Embryonic facial prominence (tissue), 1 donor: ENCODE measurements around the gene EIF4A2.

Experiments
- DNase-seq: peaks from one replicate; pipeline ENCODE4 v3.0.0-alpha.2; 2016; ENCODE audit errors: extremely low spot score

EIF4A2 gene

DNA sequence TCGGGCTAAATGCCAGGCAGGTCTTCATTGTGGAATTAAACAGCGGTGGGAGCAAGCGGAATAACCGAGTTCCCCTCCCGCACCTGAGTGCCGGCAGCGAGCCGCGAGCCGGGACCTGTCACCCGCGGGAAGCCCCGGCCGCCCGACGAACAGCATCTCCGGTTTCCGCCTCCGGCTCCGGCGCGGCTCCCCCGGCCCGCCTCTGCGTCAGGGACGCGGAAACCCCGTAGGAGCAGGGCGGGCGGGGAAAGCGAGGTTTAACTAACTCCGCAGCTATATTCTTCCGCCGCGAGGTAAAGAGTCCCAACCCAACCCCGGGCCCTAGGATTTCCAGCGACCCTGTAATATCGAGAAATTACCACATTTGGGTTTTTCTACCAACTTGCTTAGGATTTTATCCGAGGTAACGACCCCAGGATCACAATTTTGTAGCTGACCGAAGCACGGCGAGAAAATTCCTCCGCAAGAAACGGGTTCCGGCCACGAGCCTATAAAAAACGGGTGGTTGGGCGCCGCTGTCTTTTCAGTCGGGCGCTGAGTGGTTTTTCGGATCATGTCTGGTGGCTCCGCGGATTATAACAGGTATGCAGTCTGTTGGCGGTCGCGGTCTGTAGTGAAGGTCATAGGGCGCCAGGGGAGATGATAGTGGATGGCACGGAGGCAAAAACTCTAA, at the start of gene EIF4A2:
TSS of gene EIF4A2 (plus strand) at position 520 of the 673 bp plus-strand sequence. CDS start at position 554, 34 bp downstream.
- peak; percentile 89 for DNase-seq

DNA sequence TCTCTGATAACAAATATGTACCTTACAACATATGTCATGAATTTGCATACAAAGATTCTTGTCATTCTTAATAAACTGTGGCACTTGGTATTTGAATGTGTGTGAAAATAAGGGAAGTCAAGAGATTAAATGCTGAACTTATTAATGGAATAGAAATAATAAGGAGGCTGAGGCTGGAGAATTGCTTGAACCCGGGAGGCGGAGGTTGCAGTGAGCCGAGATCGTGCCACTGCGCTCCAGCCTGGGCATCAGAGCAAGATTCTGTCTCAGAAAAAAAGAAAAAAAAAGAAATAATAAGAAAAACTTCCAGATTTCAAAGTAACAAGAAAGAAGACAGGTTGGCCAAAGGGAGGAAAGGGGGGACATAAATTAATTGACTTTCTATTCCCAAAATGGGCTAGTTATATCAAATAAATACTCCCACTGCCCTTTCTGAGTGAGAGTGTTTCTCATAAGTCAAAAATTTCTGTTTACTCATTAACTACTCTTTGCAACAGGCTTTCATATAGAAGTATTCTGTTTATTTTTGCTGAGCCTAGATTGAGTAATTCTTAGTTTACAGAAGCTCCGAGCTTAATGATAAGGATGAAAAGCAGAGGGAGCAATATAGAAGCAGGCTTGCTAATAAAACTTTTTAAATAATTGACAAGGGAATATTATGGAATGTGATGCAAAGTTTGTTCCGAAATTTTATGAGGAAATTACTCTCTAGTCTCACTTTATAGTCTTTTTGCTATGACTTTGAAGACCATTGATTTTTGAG, 40.6 kb upstream of the EIF4A2 start:
- DNase-seq = no peak

DNA sequence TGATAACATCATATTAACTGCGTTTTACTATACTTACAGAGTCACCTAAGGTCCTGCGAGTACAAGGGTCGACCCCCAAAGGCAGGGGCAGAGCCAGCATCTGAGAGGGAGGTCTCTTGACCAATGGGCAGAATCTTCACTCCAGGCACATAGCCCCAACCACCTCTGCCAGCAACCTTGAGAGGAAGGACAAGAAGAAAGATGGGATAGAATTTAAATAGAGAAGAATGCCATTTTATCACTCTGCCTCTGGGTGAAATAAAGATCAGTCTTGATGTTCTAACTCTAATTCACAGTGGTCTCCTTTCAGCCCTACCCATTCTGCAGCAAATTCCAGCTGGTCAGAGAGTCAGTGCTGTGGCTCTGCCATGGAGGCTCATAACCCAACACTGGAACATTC, 39.7 kb upstream of the EIF4A2 start:
- DNase-seq = no peak

DNA sequence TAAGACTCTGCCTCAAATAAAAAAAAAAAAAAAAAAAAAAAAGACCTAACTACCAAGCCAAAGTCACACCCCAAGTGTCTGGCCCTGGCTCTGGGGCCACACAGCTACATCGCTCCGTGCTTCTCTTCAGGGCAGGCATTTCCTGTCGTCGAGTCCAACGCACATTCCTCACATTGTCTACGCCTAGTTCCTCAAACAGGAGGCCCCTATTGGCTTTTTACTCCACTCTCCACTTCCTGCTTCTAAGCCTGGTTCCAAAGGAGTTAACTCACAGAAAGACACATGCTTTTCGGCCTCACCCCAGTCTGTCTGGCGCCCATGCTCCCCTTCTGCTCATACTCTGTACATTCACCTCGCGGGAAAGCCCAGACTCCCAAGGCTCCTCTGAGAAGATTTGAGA, 37.4 kb upstream of the EIF4A2 start:
- DNase-seq = peak; percentile 67

DNA sequence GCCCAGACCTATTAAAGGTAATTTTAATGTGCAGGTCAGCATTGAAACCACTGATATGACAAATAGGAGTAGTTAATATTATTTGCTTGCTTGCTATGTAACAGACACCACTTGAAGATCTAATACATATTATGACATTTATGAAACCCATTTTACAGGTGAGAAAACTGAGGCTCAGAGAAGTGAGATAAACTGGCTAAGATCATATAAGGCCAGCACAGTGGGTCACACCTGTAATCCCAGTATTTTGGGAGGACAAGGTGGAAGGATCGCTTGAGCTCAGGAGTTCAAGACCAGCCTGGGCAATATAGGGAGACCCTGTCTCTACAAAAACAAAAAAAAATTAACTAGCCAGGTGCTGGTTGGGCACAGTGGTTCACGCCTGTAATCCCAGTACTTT, 33.1 kb upstream of the EIF4A2 start:
- DNase-seq = no peak

DNA sequence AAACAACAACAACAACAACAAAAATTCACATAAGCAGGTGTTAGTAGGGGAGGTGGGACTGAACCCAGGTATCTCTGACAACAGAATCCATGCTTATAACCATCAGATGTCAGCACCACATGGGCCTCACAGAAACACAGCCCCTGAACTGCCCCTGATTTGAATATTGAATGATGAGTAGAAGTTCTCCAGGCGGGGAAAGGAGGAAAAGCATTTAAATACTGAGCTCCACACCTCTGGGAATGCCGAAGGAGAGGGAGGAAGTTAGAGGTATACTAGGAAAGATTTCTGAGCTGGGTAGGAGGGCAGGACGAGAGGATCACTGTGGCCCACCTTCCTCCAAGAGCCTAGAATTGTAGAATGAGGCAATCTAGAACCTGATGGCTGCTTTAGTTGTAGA, 31.9 kb upstream of the EIF4A2 start:
- no peak for DNase-seq

DNA sequence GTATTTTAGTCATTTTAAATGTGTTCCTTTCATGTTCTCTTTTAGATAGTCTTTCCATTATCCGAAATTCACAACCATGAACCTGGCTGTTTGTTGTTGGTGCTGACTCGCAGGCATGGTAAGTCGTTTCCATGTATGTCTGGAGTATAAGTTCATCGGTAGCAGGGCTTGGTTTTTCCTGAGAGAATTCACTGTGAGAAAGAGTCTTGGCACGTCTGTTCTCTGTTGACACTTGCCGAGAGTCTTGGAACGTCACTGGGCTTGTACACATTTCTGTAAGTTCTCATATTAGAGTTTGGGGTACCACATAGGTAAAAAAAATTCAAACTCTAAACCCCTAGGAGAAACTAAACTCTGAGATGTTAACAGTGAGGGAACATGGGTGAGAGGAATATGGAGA, 29.4 kb upstream of the EIF4A2 start:
- DNase-seq = no peak

DNA sequence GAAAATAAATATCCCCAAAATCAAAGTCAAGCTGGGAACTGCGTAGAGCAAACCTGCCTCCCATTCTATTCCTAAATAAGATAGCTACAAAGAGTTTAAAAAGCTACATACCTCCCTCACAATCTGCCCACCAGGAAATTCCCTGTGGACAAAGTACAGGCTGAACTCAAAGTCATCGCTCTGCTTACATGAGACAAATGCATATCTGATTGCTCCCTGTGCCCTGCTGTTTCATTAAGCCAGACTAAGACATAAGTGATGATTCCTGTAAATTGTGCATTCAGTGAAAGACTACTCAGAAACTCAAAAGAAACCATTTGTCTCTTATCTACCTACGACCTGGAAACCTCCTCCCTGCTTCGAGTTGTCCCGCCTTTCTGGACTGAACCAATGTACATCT, 28.5 kb upstream of the EIF4A2 start:
- no peak for DNase-seq

DNA sequence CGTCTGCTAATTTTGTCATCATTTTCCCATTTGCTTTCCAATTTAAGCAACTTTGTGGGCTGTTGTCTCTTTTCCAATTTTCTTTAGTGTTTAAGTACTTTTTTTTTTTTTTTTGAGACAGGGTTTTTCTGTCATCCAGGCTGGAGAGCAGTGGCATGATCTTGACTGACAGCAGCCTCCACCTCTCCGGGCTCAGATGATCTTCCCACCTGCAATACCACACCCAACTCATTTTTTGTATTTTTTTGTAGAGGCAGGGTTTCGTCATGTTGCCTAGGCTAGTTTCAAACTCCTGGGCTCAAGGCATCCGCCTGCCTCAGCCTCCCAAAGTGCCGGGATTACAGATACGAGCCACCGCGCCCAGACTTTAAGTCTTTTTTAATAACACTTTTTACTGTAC, 26.2 kb upstream of the EIF4A2 start:
- no peak for DNase-seq

DNA sequence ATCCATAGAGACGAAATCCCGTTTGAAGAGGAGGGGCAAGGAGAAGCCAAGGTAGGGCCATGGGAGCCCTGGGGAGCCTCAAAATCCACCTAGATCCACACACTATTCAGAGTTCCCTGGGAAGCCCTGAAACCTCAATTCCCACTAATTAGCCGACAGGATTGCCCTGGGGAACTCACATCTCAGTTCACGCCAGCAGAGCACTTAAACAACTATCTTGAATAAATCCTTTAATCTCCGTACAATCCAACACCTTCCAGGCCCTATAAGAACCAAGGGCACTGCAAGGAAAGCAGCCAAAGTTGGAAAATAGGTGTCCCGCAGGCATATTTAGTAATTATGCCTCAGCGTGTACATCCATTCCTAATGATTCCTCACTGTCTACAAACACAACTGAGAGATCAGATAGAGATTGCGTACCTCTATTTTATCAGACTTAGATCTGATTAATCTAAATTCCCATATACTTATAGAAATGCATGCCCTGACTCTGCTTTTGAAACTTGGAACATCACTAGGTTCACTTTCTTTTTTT, 25.6 kb upstream of the EIF4A2 start:
- no peak for DNase-seq

DNA sequence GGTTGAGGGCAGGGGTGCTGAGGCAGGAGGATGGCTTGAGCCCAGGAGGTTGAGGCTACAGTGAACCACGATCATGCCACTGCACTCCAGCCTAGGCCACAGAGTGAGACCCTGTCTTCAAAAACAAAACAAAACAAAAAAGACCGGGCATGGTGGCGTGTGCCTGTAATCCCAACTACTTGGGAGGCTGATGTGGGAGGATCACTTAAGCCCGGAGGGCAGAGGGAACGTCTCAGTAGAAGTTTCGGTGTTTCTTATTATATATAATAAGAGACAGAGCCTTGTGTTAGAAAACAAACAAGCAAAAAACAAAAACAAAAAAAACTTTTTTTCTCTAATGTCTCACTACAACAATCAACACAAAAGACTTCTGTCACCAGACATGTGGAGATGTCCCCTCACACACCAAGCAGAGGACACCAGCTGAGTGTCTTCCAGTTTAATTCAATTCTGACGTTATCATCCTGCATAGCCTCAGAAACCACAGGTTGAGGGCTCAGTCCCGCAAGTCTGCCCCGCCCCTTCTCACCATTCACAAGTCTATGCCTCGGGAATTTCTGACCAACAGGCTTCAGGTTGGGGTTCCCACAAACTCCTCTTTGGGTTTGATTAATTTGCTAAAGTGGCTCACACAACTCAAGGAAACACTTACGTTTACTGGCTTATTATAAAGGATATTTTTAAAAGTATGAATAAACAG, 24.0 kb upstream of the EIF4A2 start:
- no peak for DNase-seq

DNA sequence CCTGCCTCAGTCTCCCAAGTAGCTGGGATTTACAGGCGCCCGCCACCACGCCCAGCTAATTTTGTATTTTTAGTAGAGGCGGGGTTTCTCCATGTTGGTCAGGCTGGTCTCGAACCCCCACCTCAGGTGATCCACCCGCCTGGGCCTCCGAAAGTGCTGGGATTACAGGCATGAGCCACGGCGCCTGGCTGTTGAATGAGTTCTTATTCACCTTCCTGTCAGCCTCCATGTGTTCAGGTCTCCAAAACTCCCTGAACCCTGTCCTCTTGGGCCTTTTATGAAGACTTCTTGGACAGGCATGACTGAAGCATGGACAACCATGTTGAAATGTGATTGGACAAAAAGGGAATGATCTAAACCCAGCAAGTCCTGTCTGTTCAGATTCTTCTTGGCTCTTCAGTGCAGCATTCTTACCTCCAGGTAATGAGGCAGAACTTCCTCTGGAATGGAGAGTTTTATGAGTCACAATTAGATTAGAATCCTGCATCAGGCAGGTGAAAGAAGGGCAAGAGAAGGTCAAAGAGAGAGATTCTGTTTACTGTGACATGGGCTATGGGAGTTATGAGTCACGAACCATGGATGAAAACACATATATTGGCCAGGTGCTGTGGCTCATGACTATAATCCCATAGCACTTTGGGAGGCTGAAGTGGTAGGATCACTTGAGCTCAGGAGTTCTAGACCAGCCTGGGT, 23.1 kb upstream of the EIF4A2 start:
- no peak for DNase-seq

DNA sequence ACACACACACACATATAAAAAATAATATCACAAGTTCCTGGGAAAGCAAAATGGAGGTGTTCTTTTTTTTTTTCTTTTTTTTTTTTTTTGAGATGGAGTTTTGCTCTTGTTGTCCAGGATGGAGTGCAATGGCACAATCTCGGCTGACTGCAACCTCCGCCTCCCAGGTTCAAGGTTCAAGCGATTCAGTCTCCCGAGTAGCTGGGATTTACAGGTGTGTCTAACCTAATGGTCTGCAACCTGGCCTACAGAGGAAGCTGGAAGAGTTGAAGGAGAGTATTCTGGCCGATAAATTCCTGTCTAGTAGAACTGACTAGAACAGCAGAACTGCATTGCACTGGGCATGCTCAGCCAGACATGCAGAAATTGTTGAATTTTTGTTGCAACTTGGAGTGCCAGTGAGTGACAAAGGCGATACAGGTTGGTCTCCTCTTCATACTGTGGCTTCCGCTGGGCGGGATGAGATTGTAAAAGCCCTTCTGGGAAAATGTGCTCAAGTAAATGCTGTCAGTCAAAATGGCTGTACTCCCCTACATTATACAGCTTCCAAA, 22.4 kb upstream of the EIF4A2 start:
- DNase-seq = no peak

DNA sequence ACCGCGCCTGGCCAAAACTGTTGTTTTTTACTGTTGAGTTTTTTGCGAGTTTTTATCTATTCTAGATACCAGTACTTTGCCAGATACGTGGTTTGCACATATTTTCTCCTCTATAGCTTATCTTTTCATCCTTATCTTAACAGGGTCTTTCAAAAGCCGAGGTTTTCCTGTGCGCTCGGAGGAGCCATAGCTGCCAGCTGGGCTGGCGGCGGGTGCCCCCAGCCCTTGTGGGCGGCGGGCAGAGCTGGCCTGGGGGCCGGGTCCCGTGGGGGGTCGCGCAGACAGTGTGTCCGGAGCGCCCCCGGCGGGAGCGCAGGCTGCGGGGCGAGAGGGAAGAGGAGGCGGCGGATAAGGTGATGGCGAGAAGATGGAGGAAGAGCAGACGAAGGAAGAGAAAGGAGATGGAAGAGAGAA, 11.1 kb upstream of the EIF4A2 start:
- no peak for DNase-seq

DNA sequence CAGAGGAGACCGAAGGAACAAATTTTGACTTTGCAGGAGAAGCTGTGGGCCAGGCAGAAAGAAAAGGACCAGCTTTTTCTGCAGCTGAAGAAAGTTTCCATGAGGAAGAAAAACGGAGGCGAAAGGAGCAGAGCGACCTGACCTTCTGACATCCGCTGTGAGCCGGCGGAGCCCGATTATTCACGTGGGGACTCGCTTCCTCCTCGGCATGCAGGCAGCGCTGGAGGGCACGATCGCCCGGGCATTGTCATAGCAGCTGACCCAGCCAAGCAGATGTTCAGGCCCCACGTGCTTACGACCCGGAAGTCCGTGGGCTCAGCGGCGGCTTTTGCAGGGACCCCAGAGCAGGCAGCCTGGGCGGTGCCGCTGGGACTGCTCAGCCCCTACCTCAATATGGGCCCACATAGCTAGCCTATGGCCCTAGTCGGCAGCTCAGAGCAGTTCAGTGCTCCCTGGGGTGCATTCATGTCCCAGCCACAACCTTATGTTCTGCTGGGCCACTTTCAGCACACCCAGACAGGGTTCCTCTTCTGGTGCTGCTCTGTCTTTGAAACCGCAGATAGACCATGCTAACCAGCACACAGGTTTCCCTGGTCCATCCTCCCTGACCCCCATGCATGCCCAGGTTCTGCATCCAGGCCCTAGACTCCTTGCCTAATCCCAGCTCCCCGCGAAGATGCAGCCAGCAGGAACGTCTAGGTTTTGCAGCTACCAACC, 10.5 kb upstream of the EIF4A2 start:
- DNase-seq = no peak

DNA sequence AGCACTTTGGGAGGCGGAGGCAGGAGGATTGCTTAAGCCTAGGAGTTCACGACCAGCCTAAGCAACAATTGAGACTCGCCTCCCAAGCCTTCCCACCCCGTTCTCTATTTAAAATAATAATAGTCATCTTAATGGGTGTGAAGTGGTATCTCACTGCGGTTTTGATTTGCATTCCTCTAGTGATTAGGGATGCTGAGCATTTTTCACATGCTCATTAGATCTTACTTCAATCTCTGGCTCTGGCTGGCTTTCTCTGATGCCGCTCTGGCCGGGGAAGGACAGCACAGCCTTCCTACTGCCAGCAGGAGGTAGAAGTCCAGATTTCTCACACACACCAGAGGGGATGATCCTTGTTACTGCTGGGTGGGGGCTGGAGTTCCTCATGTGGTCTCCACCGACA, 7.4 kb upstream of the EIF4A2 start:
- no peak for DNase-seq

DNA sequence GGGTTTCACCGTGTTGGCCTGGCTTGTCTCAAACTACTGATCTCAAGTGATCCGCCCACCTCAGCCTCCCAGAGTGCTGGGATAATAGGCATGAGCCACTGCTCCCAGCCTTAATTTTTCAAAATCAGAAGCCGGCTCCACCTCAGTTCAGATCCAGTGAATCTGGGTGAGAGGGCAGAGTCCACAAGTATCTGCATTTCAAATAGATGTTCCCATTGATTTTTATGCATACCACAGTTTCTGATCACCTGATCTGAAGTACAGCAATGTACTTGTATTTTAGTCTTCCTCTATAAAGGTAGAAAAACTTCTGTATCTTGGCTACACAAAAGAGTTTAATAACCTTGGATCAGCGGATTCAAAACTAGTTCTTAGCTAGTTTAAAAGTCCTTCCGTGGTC, 4.2 kb upstream of the EIF4A2 start:
- DNase-seq = no peak

DNA sequence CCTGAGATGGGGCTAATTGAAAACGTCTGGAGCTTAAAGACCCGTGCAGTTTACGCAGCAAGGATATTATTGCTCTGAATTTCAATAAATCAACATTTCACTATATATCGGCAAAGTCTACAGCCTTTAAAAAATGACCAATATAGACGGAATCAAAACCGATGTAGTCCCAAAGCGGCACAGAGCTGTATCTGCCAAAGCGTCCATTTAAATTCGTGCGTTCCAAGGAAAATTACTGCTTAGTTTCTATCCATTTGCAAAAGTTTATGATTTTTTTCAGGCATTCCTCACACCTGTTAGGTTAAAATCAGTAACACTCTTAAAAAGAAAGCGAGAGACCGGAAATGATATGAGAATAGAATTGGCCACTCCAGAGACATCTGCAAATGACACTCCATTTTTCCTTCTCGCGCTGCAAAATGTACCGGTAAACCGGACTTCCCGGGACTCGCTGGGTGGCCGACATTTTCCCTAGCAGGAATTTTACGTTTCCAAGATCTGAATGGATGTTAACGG, 777 bp upstream of the EIF4A2 start:
- no peak for DNase-seq

DNA sequence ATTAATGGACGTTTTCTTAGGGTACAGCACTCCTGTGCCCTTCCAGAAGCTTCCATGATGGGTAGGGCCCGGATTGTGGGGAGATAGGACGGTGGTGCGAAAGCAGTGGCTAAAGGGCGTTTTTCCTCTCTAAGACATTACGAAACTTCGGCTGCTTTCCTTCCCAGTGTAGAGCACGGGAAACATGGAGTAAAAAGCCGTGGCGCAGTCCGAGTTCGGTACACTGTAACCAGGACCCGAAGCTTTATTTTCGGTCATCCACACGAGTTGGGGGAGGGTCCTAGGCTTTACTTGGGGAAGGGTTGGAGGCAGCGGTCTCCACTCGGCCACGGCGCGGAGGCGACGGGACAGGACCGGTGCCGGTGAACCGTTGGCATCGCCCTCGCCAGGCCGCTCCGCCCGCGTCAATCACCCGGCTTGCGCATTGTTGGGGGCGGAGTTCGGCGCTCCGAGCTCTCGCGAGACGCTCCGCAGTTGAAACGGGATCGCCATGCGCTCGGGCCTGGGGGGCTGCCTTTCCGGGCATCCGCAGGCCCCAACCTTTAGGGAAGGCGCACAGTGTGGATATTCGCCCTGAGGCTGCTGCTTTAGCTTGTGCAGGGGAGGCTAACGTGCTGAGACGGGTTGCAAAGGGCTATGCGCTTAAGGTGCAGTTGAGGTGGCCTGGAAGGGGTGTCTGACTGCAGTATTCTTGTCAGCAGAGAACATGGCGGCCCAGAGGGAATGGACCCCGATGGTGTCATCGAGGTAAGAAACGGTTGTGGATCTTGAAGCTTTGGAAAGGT, 546 bp downstream of the EIF4A2 start:
- peak; percentile 20 for DNase-seq
